Mesothelial cell of epicardium (in vitro differentiated cells): ENCODE data around the gene EEA1. TPM values are rescaled to one million over a fixed set of nuclear protein-coding genes. Genes with fewer than 3 reads are reported as not detected.

Source experiments
- DNase-seq, 2 experiments: peaks; one replicate each; pipeline ENCODE4 v3.0.0; 2021; ENCODE audit warnings: low spot score in 2 of 2; ENCODE audit not compliant: unreplicated experiment in 2 of 2
- H3K27ac Mint-ChIP-seq: 2 replicates; pipeline ENCODE4 v1.8.0; 2021; ENCODE audit warnings: mixed read lengths
- H3K27me3 Mint-ChIP-seq: 2 replicates; pipeline ENCODE4 v1.8.0; 2021; ENCODE audit warnings: low read depth, mixed read lengths
- H3K36me3 Mint-ChIP-seq: 2 replicates; pipeline ENCODE4 v1.8.0; 2021; ENCODE audit warnings: mixed read lengths
- H3K4me1 Mint-ChIP-seq: 2 replicates; pipeline ENCODE4 v1.8.0; 2021; ENCODE audit warnings: mixed read lengths
- H3K4me3 Mint-ChIP-seq: 2 replicates; pipeline ENCODE4 v1.8.0; 2021; ENCODE audit warnings: mild to moderate bottlenecking, moderate library complexity, mixed read lengths
- H3K9me3 Mint-ChIP-seq: 2 replicates; pipeline ENCODE4 v1.8.0; 2021; ENCODE audit warnings: mixed read lengths
- CTCF ChIP-seq: fragments of 200-600 bp; sonication (generic); IDR thresholded peaks from one replicate; pipeline ENCODE4 v1.5.0; 2021; ENCODE audit warnings: antibody characterized with exemption; ENCODE audit not compliant: unreplicated experiment
- total RNA-seq: library from RNA; stranded (reverse); gene quantifications from 3 replicates; pipeline ENCODE4 v1.2.1, GENCODE V29; 2021

EEA1 gene
- total RNA-seq, 1 donor from 2014 or later = 28.3 TPM

- Mint-ChIP-seq H3K36me3 (peaks cover 5% of the 10 kb centered on the region), H3K27ac (no peak overlapping the region), H3K4me3 (no peak overlapping the region), H3K9me3 (peaks cover 34% of the 10 kb centered on the region), H3K27me3 (no peaks in the 10 kb centered on the region), H3K4me1 (no peaks in the 10 kb centered on the region)
- no peak for TF ChIP-seq CTCF
- DNase-seq = no peak
These were observed 23.3 kb upstream of the EEA1 start for GRCh38 chr12:92952394-92952793.

- H3K27ac Mint-ChIP-seq = no peak overlapping the region
These were observed 21.9 kb upstream of the EEA1 start for GRCh38 chr12:92951006-92951405.

GRCh38 chr12:92950011-92950410 is 20.9 kb upstream of the EEA1 start:
- Mint-ChIP-seq H3K36me3 (peaks cover 5% of the 10 kb centered on the region), H3K27me3 (no peaks in the 10 kb centered on the region), H3K9me3 (peaks cover 23% of the 10 kb centered on the region), H3K4me1 (no peaks in the 10 kb centered on the region), H3K27ac (no peak overlapping the region), H3K4me3 (no peak overlapping the region)
- DNase-seq = no peak
- TF ChIP-seq CTCF = no peak

More at GRCh38 chr12:92951006-92951405, 21.9 kb upstream of the EEA1 start:
- no peak for TF ChIP-seq CTCF
- Mint-ChIP-seq H3K4me1 (no peaks in the 10 kb centered on the region), H3K36me3 (peaks cover 5% of the 10 kb centered on the region), H3K27me3 (no peaks in the 10 kb centered on the region), H3K4me3 (no peak overlapping the region), H3K9me3 (peaks cover 25% of the 10 kb centered on the region)
- DNase-seq = no peak

GRCh38 chr12:92949466-92949865 is 20.4 kb upstream of the EEA1 start:
- no peak for DNase-seq
- no peak for TF ChIP-seq CTCF
- Mint-ChIP-seq H3K4me1 (no peaks in the 10 kb centered on the region), H3K4me3 (no peak overlapping the region), H3K9me3 (peaks cover 20% of the 10 kb centered on the region), H3K36me3 (peaks cover 4% of the 10 kb centered on the region), H3K27me3 (no peaks in the 10 kb centered on the region), H3K27ac (no peak overlapping the region)

GRCh38 chr12:92947589-92948215 is 18.6 kb upstream of the EEA1 start:
- H3K4me1 Mint-ChIP-seq = peaks cover 13% of the 10 kb centered on the region
- H3K27ac Mint-ChIP-seq = no peak overlapping the region
- H3K9me3 Mint-ChIP-seq = peaks cover 10% of the 10 kb centered on the region
- no peak for DNase-seq
- TF ChIP-seq CTCF = no peak
- H3K36me3 Mint-ChIP-seq = no peaks in the 10 kb centered on the region
- H3K27me3 Mint-ChIP-seq = no peaks in the 10 kb centered on the region
- H3K4me3 Mint-ChIP-seq = no peak overlapping the region
